Measurements from ENCODE around the gene ENO3.

ENO3 gene

DNA sequence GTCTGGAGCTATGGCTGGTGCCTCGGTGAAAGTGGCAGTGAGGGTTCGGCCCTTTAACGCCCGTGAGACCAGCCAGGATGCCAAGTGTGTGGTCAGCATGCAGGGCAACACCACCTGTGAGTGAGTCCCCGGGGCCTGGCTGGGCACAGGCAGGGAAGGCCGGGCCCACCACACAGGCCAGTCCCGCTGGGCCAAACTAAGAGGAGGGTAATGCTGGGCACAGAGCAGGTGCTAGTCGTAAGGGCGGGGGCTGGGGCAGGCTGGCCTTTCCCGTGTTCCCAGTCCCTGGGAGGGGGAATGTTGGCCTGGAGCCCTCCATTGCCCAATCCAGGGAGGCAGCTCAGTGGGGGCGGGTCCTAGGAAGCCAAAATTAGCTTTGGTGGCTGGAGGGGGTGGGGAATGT is 49.3 kb downstream of the ENO3 start:
- TF ChIP-seq, protein P1, sequence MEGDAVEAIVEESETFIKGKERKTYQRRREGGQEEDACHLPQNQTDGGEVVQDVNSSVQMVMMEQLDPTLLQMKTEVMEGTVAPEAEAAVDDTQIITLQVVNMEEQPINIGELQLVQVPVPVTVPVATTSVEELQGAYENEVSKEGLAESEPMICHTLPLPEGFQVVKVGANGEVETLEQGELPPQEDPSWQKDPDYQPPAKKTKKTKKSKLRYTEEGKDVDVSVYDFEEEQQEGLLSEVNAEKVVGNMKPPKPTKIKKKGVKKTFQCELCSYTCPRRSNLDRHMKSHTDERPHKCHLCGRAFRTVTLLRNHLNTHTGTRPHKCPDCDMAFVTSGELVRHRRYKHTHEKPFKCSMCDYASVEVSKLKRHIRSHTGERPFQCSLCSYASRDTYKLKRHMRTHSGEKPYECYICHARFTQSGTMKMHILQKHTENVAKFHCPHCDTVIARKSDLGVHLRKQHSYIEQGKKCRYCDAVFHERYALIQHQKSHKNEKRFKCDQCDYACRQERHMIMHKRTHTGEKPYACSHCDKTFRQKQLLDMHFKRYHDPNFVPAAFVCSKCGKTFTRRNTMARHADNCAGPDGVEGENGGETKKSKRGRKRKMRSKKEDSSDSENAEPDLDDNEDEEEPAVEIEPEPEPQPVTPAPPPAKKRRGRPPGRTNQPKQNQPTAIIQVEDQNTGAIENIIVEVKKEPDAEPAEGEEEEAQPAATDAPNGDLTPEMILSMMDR (IDR thresholded peaks at IDR 0.05), result no peak
- TF ChIP-seq ZFX (IDR thresholded peaks at IDR 0.05; ENCODE audit: borderline replicate concordance), result no peak
- peak overlapping the region; percentile 79; the same call in 1 of the 2 replicates for H3K27ac ChIP-seq

DNA sequence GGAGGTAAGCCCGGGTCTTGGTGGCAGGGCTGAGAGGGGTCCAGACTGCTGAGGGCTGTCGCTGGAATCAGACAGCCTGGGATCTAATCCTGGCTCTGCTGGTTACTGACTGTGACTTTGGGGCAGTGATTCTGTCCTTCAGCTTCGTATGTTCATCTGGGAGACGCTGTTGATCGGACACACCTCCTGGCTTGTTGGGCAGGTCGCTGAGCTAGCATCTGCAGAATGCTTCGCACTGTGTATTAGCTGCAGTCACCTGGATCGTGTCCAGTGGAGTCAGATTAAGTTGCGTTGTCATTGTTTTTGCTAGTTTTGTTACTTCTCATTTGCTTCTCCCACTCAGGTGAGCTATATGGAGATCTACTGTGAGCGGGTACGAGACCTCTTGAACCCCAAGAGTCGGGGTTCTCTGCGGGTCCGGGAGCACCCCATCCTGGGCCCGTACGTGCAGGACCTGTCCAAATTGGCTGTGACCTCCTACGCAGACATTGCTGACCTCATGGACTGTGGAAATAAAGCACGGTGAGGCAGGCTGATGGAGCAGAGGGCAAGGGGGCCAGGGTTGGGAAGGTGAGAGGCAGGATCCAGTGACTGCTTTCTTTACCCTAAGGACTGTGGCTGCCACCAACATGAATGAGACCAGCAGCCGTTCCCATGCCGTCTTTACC is 51.3 kb downstream of the ENO3 start:
- no peak overlapping the region for H3K27ac ChIP-seq
- TF ChIP-seq, protein P1 (IDR thresholded peaks at IDR 0.05), result no peak
- no peak for TF ChIP-seq ZFX (IDR thresholded peaks at IDR 0.05; ENCODE audit: borderline replicate concordance)

DNA sequence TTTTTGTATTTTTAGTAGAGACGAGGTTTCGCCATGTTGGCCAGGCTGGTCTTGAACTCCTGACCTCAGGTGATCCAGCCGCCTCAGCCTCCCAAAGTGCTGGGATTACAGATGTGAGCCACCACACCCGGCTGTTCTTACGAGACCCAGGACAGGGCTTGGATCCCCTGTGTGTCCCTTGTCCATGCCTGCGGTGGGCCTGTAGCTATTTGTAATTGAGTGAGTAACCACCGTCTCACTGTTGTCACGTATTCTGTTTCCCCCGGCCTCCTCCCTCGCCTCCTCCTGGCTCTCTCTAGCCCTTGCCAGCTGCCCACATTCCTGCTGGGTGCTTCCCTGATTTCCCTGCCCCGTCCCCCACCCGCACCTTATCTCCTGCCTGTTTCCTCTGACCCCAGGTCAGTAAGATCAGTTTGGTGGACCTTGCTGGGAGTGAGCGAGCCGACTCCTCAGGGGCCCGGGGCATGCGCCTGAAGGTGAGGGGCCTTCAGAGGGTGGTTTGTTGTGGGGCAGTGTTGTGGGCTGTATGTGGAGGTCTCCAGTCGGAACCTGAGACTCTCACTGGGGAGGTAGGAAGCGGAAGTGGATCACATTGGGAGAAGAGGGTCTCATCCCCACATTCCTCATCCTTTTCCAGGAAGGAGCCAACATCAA is 52.4 kb downstream of the ENO3 start:
- TF ChIP-seq, protein P1 (IDR thresholded peaks at IDR 0.05), result no peak

More for the DNA sequence above, 52.4 kb downstream of the ENO3 start:
- H3K27ac ChIP-seq, result no peak overlapping the region

All from 22Rv1 (cell line).